Karpas-422 (cell line): ENCODE measurements around the gene CLRN1. TPM values are rescaled to one million over a fixed set of nuclear protein-coding genes. Genes with fewer than 3 reads are reported as not detected.

Experiments
- DNase-seq: peaks from one replicate; pipeline ENCODE4 v3.0.0-alpha.2; 2015
- H2AFZ ChIP-seq: fragments of 200-600 bp; sonication (generic); 2 replicates; pipeline ENCODE4 v1.6.1; 2014; ENCODE audit warnings: antibody characterized with exemption, low read length, mixed read lengths
- H3K27ac ChIP-seq: fragments of 200-600 bp; sonication (generic); 2 replicates; pipeline ENCODE4 v1.5.1; 2014; ENCODE audit warnings: mild to moderate bottlenecking, low read length, moderate library complexity
- H3K27me3 ChIP-seq: fragments of 200-600 bp; sonication (generic); 2 replicates; pipeline ENCODE4 v1.6.1; 2014; ENCODE audit warnings: low read length, mixed read lengths
- H3K36me3 ChIP-seq: fragments of 200-600 bp; sonication (generic); 2 replicates; pipeline ENCODE4 v1.6.1; 2014; ENCODE audit warnings: low read length, mixed read lengths; ENCODE audit not compliant: insufficient read depth
- H3K4me1 ChIP-seq: fragments of 200-600 bp; sonication (generic); 2 replicates; pipeline ENCODE4 v1.6.1; 2014; ENCODE audit warnings: mild to moderate bottlenecking, low read length, mixed read lengths
- H3K4me2 ChIP-seq: fragments of 200-600 bp; sonication (generic); 2 replicates; pipeline ENCODE4 v1.6.1; 2014; ENCODE audit warnings: low read length, low read depth, mild to moderate bottlenecking; ENCODE audit not compliant: poor library complexity, severe bottlenecking
- H3K4me3 ChIP-seq: fragments of 200-600 bp; sonication (generic); 2 replicates; pipeline ENCODE4 v1.5.1; 2014; ENCODE audit warnings: mild to moderate bottlenecking, antibody characterized with exemption, low read length, mixed read lengths
- H3K79me2 ChIP-seq: fragments of 200-600 bp; sonication (generic); 2 replicates; pipeline ENCODE4 v1.6.1; 2014; ENCODE audit warnings: mild to moderate bottlenecking, low read length, mixed read lengths
- H3K9ac ChIP-seq: fragments of 200-600 bp; sonication (generic); 2 replicates; pipeline ENCODE4 v1.6.0; 2014; ENCODE audit warnings: low read length
- H3K9me2 ChIP-seq: fragments of 200-600 bp; sonication (generic), shearing (Covaris generic); replicated peaks from 2 replicates; pipeline ENCODE4 v1.6.0; 2014; ENCODE audit warnings: mild to moderate bottlenecking, low read length, moderate library complexity; ENCODE audit not compliant: insufficient read depth
- H3K9me3 ChIP-seq: fragments of 300-700, 200-600 bp; sonication (generic); 2 replicates; pipeline ENCODE4 v1.6.1; 2014; ENCODE audit warnings: low read length, mixed read lengths
- H4K20me1 ChIP-seq: fragments of 200-600 bp; sonication (generic); 2 replicates; pipeline ENCODE4 v1.6.1; 2014; ENCODE audit warnings: mild to moderate bottlenecking, antibody characterized with exemption, low read length, low read depth; ENCODE audit not compliant: insufficient read depth
- total RNA-seq: library from RNA; depleted of rRNA; stranded (reverse); fragments of >200 nt; shearing (Covaris generic); gene quantifications from 2 replicates; pipeline ENCODE4 v1.2.3, GENCODE V29; 2014; ENCODE audit warnings: low replicate concordance

CLRN1 gene
- total RNA-seq, 1 experiment from 2014 or later = not detected

- Histone ChIP-seq H3K36me3 (no peaks in the 10 kb centered on the region), H3K27me3 (no peaks in the 10 kb centered on the region), H3K4me3 (no peak within 1 kb of the TSS), H3K9me2 (no peaks in the 10 kb centered on the region), H3K4me1 (peaks cover 5% of the 10 kb centered on the region; the same call in 1 of the 2 replicates), H3K9ac (no peak within 1 kb of the TSS), H3K79me2 (no peaks in the 10 kb centered on the region), H3K9me3 (no peaks in the 10 kb centered on the region), H3K4me2 (no peak within 1 kb of the TSS), H4K20me1 (no peaks in the 10 kb centered on the region), H3K27ac (no peak within 1 kb of the TSS), H2AFZ (no peak within 1 kb of the TSS)
- DNase-seq = no peak
Observed at GRCh38 chr3:150905339-150905738, 67.2 kb downstream of the CLRN1 start, which contains the start of gene MINDY4B. Gene MINDY4B, minus strand, starts transcription at chr3:150905439. Its CDS starts 0 bp downstream, at chr3:150905439.

GRCh38 chr3:150902988-150903387, 69.5 kb downstream of the CLRN1 start:
- Histone ChIP-seq H2AFZ (no peak overlapping the region), H3K4me1 (peaks cover 5% of the 10 kb centered on the region; the same call in 1 of the 2 replicates), H3K9me2 (no peaks in the 10 kb centered on the region), H3K27ac (no peak overlapping the region), H3K4me2 (no peak overlapping the region), H3K36me3 (no peaks in the 10 kb centered on the region), H3K9ac (no peak overlapping the region), H3K79me2 (no peaks in the 10 kb centered on the region), H3K4me3 (no peak overlapping the region), H4K20me1 (no peaks in the 10 kb centered on the region), H3K27me3 (no peaks in the 10 kb centered on the region), H3K9me3 (no peaks in the 10 kb centered on the region)
- DNase-seq = no peak

GRCh38 chr3:150901793-150902192, 70.7 kb downstream of the CLRN1 start:
- H3K4me3 ChIP-seq = no peak overlapping the region
- H3K9me2 ChIP-seq = no peaks in the 10 kb centered on the region
- H3K9me3 ChIP-seq = no peaks in the 10 kb centered on the region
- H3K4me1 ChIP-seq = peaks cover 5% of the 10 kb centered on the region; the same call in 1 of the 2 replicates
- no peak overlapping the region for H3K27ac ChIP-seq
- H3K9ac ChIP-seq = no peak overlapping the region
- no peaks in the 10 kb centered on the region for H3K27me3 ChIP-seq
- no peak for DNase-seq
- H3K4me2 ChIP-seq = no peak overlapping the region
- H3K79me2 ChIP-seq = no peaks in the 10 kb centered on the region
- no peaks in the 10 kb centered on the region for H4K20me1 ChIP-seq
- no peaks in the 10 kb centered on the region for H3K36me3 ChIP-seq
- no peak overlapping the region for H2AFZ ChIP-seq

GRCh38 chr3:150899141-150899540, 73.4 kb downstream of the CLRN1 start:
- Histone ChIP-seq H3K9me2 (no peaks in the 10 kb centered on the region), H3K4me1 (peaks cover 5% of the 10 kb centered on the region; the same call in 1 of the 2 replicates), H3K27me3 (no peaks in the 10 kb centered on the region), H3K27ac (no peak overlapping the region), H2AFZ (no peak overlapping the region), H3K4me3 (no peak overlapping the region), H3K36me3 (no peaks in the 10 kb centered on the region), H3K9me3 (no peaks in the 10 kb centered on the region), H3K79me2 (no peaks in the 10 kb centered on the region), H3K9ac (no peak overlapping the region), H3K4me2 (no peak overlapping the region), H4K20me1 (no peaks in the 10 kb centered on the region)
- DNase-seq = no peak

- no peaks in the 10 kb centered on the region for H3K36me3 ChIP-seq
- no peaks in the 10 kb centered on the region for H3K9me2 ChIP-seq
- H3K4me1 ChIP-seq = peaks cover 5% of the 10 kb centered on the region; the same call in 1 of the 2 replicates
- H3K79me2 ChIP-seq = no peaks in the 10 kb centered on the region
- no peak overlapping the region for H2AFZ ChIP-seq
- H3K9ac ChIP-seq = no peak overlapping the region
- H3K27me3 ChIP-seq = no peaks in the 10 kb centered on the region
- no peak overlapping the region for H3K4me3 ChIP-seq
- H3K9me3 ChIP-seq = no peaks in the 10 kb centered on the region
- H3K4me2 ChIP-seq = no peak overlapping the region
- H4K20me1 ChIP-seq = no peaks in the 10 kb centered on the region
- no peak for DNase-seq
- no peak overlapping the region for H3K27ac ChIP-seq
Observed at GRCh38 chr3:150898046-150898754, 74.3 kb downstream of the CLRN1 start.

DNA sequence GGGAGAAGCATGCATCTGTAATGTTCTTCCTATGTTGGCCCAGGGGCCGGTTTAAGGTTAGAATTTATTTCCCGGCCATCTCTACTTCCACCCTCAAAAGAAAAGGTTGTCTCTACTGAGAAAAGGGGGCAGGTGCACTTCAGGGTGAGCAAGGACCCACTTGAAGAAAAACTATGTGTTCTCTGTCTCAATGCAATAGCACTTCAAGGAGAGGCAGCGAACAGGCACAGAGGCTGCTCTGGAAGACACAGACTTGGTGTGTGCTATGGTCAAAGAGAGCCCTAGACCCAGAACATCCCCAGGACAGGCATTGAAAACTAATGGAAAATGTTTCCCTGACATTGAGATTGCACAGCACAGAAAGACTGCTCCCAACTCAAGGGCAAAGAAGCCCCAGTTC, 74.9 kb downstream of the CLRN1 start:
- H3K4me1 ChIP-seq = peaks cover under 1% of the 10 kb centered on the region; the same call in 1 of the 2 replicates
- no peaks in the 10 kb centered on the region for H4K20me1 ChIP-seq
- no peaks in the 10 kb centered on the region for H3K27me3 ChIP-seq
- H2AFZ ChIP-seq = no peak overlapping the region
- no peaks in the 10 kb centered on the region for H3K9me2 ChIP-seq
- no peaks in the 10 kb centered on the region for H3K79me2 ChIP-seq
- no peak overlapping the region for H3K4me3 ChIP-seq
- no peak overlapping the region for H3K9ac ChIP-seq
- H3K4me2 ChIP-seq = no peak overlapping the region
- H3K27ac ChIP-seq = no peak overlapping the region
- no peaks in the 10 kb centered on the region for H3K36me3 ChIP-seq
- H3K9me3 ChIP-seq = no peaks in the 10 kb centered on the region
- no peak for DNase-seq

GRCh38 chr3:150890831-150891230, 81.7 kb downstream of the CLRN1 start:
- Histone ChIP-seq H4K20me1 (no peaks in the 10 kb centered on the region), H3K27ac (no peak overlapping the region), H3K36me3 (no peaks in the 10 kb centered on the region), H3K27me3 (no peaks in the 10 kb centered on the region), H3K9me3 (no peaks in the 10 kb centered on the region), H3K79me2 (no peaks in the 10 kb centered on the region), H2AFZ (no peak overlapping the region), H3K4me2 (no peak overlapping the region), H3K4me3 (no peak overlapping the region), H3K4me1 (no peaks in the 10 kb centered on the region), H3K9ac (no peak overlapping the region), H3K9me2 (no peaks in the 10 kb centered on the region)
- no peak for DNase-seq

DNA sequence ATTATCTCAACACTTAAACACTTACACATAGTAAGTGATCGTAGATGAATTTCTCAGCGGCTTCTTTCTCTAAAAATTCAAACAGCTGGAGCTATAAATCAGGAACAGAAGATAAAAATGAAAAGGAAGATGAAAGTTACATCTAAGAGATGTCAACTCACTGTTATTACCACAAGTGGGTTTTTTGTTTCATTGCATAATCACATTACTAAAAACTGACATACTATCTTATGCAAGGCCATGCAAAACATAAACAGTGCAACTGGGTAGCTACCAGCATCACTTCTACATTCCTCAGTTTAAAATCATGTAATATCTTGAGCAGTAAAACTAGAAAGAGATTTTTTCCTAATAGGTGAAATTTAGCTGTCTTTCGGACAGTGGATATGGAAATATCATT, 82.2 kb downstream of the CLRN1 start:
- no peak overlapping the region for H3K4me2 ChIP-seq
- DNase-seq = no peak
- H3K27me3 ChIP-seq = no peaks in the 10 kb centered on the region

More for the DNA sequence above, 82.2 kb downstream of the CLRN1 start:
- Histone ChIP-seq H3K9ac (no peak overlapping the region), H3K36me3 (no peaks in the 10 kb centered on the region), H3K79me2 (no peaks in the 10 kb centered on the region), H3K4me3 (no peak overlapping the region), H3K4me1 (no peaks in the 10 kb centered on the region), H3K9me2 (no peaks in the 10 kb centered on the region), H2AFZ (no peak overlapping the region), H4K20me1 (no peaks in the 10 kb centered on the region), H3K9me3 (no peaks in the 10 kb centered on the region), H3K27ac (no peak overlapping the region)
